Neutrophil (primary cell): ENCODE results near the gene LAIR1.
"Not testable (repeated sequence)": the region's sequence is repeated elsewhere in the genome, so short reads cannot be mapped to it uniquely, and the experiment has no call there.

Source experiments
- H3K27ac ChIP-seq: fragments of 200-600 bp; sonication (generic); 2 replicates; pipeline ENCODE4 v1.5.1; 2016; ENCODE audit warnings: mild to moderate bottlenecking, moderate library complexity
- H3K27me3 ChIP-seq: fragments of 200-600 bp; sonication (generic); 2 replicates; pipeline ENCODE4 v1.6.0; 2016; ENCODE audit warnings: mild to moderate bottlenecking
- H3K36me3 ChIP-seq: fragments of 200-600 bp; sonication (generic); 2 replicates; pipeline ENCODE4 v1.5.1; 2017
- H3K4me1 ChIP-seq, 2 experiments: fragments of 200-600 bp in 1 of 2; sonication (generic) in 1 of 2; 1 replicate in 1 of 2; 2 replicates in 1 of 2; pipeline versions ENCODE4 v1.5.1 to v1.6.1; 2013 to 2016; ENCODE audit warnings: low read depth in 1 of 2, low read length in 1 of 2, mild to moderate bottlenecking in 1 of 2, moderate library complexity in 1 of 2; ENCODE audit not compliant: control insufficient read depth in 1 of 2, insufficient read depth in 1 of 2
- H3K4me3 ChIP-seq, 2 experiments: fragments of 200-600 bp in 1 of 2; sonication (generic) in 1 of 2; 1 replicate in 1 of 2; 2 replicates in 1 of 2; pipeline ENCODE4 v1.5.1; 2013 to 2016; ENCODE audit warnings: low read depth in 1 of 2, low read length in 1 of 2, mild to moderate bottlenecking in 1 of 2, moderate library complexity in 1 of 2
- H3K9me3 ChIP-seq: fragments of 200-600 bp; sonication (generic); 2 replicates; pipeline ENCODE4 v1.5.1; 2016
- CTCF ChIP-seq: fragments of 200-600 bp; sonication (generic); IDR thresholded peaks from 2 replicates; pipeline ENCODE4 v1.5.1; 2016; ENCODE audit warnings: antibody characterized with exemption

LAIR1 gene

GRCh38 chr19:54389553-54389952, 24.8 kb upstream of the LAIR1 start:
- Histone ChIP-seq H3K27me3 (peaks cover 6% of the 10 kb centered on the region), H3K4me1 (peaks cover 42 to 43% of the 10 kb centered on the region in 2 experiments), H3K27ac (peak overlapping the region; percentile 72), H3K36me3 (no peaks in the 10 kb centered on the region), H3K4me3 (peak overlapping the region; percentile 66 to 75), H3K9me3 (no peaks in the 10 kb centered on the region)
- TF ChIP-seq CTCF = no peak

- peak overlapping the region; percentile 66 to 75 for H3K4me3 ChIP-seq
- no peak for TF ChIP-seq CTCF
These were observed 24.0 kb upstream of the LAIR1 start for GRCh38 chr19:54388802-54389139.

GRCh38 chr19:54387991-54388801, 23.5 kb upstream of the LAIR1 start:
- no peak for TF ChIP-seq CTCF
- Histone ChIP-seq H3K9me3 (no peaks in the 10 kb centered on the region), H3K4me1 (peaks cover 39 to 43% of the 10 kb centered on the region in 2 experiments), H3K36me3 (no peaks in the 10 kb centered on the region), H3K4me3 (peak overlapping the region; percentile 66 to 75), H3K27ac (peak overlapping the region; percentile 72), H3K27me3 (peaks cover 4% of the 10 kb centered on the region)

More at GRCh38 chr19:54388802-54389139, 24.0 kb upstream of the LAIR1 start:
- H3K4me1 ChIP-seq = peaks cover 39 to 43% of the 10 kb centered on the region in 2 experiments
- H3K9me3 ChIP-seq = no peaks in the 10 kb centered on the region
- peak overlapping the region; percentile 72 for H3K27ac ChIP-seq
- peaks cover 6% of the 10 kb centered on the region for H3K27me3 ChIP-seq
- no peaks in the 10 kb centered on the region for H3K36me3 ChIP-seq

- Histone ChIP-seq H3K4me1 (peaks cover 23 to 27% of the 10 kb centered on the region in 2 experiments), H3K27ac (no peak overlapping the region), H3K9me3 (no peaks in the 10 kb centered on the region), H3K4me3 (no peak overlapping the region), H3K27me3 (no peaks in the 10 kb centered on the region), H3K36me3 (no peaks in the 10 kb centered on the region)
- no peak for TF ChIP-seq CTCF
These were observed 18.6 kb upstream of the LAIR1 start for GRCh38 chr19:54383330-54383729.

GRCh38 chr19:54382041-54382440, 17.3 kb upstream of the LAIR1 start:
- H3K27ac ChIP-seq, H3K9me3 ChIP-seq, H3K27me3 ChIP-seq, H3K4me3 ChIP-seq, H3K36me3 ChIP-seq: not testable (repeated sequence)
- peaks cover 22 to 27% of the 10 kb centered on the region in 2 experiments for H3K4me1 ChIP-seq

GRCh38 chr19:54380897-54381296, 16.2 kb upstream of the LAIR1 start:
- no peaks in the 10 kb centered on the region for H3K36me3 ChIP-seq
- no peak overlapping the region for H3K4me3 ChIP-seq
- peaks cover 30 to 35% of the 10 kb centered on the region in 2 experiments for H3K4me1 ChIP-seq
- no peak for TF ChIP-seq CTCF
- no peaks in the 10 kb centered on the region for H3K9me3 ChIP-seq
- no peaks in the 10 kb centered on the region for H3K27me3 ChIP-seq
- H3K27ac ChIP-seq = no peak overlapping the region
